Limb (tissue), 2 donors: ENCODE results near the gene LRRFIP2.
"Not testable (repeated sequence)": the region's sequence is repeated elsewhere in the genome, so short reads cannot be mapped to it uniquely, and the experiment has no call there.

Source experiments
- DNase-seq, 2 donors: peaks; one replicate each; pipeline ENCODE4 v3.0.0-alpha.2; 2016; ENCODE audit errors: extremely low spot score in 2 of 2

The LRRFIP2 gene

GRCh38 chr3:37190667-37191066 is 16.3 kb upstream of the LRRFIP2 start:
- DNase-seq: no peak

GRCh38 chr3:37189109-37189508 is 14.7 kb upstream of the LRRFIP2 start:
- no peak for DNase-seq

DNA sequence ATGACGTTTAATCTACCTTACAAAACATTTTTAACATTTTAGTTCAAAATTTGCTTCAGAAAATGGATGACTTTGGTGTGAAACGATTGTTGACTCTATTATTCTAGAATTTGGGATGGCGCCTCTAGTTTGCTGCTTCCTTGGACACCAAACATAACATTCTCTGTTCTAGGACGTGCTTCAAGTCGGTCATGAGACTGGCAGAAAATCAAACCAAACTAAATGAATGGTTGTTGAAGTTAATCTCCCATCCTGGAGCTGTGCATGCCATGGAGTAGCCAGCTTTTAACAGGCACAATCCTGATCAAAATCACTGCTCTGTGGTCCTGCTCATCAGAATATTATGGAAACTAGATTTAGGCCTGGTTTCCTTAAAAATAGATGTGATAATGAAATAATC is 9.6 kb upstream of the LRRFIP2 start:
- no peak for DNase-seq

DNA sequence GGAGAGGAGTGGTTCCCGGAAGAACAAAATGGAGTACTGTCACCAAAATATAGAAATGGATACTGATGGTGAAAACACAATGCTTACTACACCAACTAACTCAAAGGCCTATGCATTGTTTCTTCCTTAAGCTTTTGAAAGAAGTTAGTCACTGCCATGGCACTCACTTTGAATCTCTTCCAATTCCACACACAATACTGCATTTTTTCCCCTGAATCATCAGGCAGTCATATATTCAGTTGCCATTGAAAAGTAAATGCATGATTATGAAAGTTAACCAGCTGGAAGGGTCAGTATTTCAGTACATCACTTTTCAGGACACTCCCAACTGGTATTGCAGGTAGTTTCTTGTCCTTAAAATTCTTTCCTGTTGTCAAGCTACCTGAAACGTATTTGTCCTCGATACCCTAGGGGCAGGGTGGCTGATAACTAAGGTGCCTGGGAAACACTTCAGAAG is 9.0 kb upstream of the LRRFIP2 start:
- DNase-seq: no peak

GRCh38 chr3:37182816-37183215 is 8.4 kb upstream of the LRRFIP2 start:
- no peak for DNase-seq

- no peak for DNase-seq
Observed at GRCh38 chr3:37181756-37182155, 7.4 kb upstream of the LRRFIP2 start.

GRCh38 chr3:37179144-37179967 is 5.0 kb upstream of the LRRFIP2 start:
- DNase-seq: no peak

DNA sequence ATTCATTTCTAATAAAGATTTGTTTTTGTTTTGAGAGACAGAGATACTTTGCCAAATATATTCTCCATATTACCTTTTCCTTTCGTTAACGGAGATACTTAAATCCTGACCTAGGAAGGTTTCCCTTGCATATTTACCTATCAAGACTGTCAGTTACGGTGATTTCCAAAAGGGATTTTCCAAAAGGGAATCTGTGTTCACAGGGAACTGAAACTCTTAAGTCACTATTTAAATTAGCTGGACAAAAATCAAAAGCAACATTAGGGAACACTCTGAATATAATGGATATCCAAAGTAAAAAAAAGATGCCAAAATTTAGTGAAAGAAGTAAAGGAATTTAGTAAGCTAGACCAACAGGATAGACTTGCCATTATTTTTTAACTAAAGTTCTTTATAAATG is 576 bp downstream of the LRRFIP2 start:
- DNase-seq: no peak

DNA sequence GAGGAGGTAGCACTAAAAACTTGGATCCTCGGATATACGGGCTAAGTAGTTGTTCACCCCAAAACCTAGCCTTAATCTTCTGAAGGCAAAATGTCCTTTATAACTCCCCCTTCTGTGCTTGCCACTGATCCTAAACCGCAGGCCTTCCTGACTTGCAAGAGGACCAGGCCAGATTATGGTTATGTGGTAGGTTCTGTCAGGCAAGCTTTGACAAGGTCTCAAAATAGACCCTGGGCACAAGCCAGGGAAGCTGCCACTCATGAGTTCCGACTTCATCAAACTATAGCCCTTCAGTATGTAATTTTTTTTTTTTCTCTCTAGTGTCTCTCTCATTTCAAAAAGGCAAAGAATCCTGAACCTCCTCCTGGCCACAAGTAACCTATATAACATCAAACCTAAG is 3.2 kb downstream of the LRRFIP2 start:
- DNase-seq: no peak

DNA sequence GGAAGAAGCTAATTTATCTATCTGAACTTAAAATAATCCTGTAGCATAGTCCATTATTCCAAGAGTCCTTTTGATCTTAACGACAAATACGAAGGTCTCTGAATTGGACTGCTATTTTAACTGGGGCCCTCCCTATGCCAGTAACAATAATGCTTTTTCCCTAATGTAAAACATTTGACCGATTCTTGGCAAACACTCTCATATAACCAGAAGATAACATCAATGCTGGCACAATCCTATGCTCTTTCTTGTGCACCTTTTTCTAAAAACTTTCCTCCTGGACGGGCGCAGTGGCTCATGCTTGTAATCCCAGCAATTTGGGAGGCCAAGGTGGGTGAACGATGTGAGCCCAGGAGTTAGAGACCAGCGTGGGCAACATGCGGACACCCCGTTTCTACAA is 3.9 kb downstream of the LRRFIP2 start:
- DNase-seq: no peak

DNA sequence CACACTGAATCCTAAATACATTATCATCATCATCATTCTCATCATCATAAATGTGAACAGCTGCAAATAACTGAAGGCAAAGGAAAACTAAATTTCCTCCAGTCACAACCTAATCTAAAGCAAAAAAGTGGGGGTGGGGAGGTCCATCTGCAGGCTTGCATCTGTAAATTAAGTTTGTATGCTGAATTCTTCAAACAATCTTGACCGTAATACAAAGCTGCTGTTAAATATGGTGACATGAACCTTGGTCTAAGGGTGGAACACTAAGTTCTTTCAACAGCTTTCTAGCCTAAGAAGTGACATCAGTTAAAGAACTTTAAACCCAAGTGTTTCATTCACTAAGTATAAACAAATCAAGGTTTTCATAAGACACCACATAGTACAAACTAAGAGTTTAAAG is 4.3 kb downstream of the LRRFIP2 start:
- DNase-seq: no peak

DNA sequence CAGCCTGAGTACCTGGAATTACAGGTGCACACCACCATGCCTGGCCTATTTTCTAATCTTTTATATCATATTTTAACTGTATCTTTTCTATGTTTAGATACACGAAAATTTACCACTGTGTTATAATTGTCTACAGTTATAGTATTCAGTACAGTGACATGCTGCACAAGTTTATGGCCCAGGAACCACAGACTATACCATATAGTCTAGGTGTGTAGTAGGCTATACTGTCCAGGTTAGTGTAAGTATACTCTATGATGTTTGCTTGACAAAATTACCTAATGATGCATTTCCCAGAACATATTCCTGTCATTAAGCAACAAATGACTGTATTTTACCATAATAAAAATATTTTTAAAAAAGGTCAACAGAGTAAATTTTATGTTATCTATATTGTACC is 5.5 kb downstream of the LRRFIP2 start:
- DNase-seq: no peak

GRCh38 chr3:37163262-37164015 is 10.9 kb downstream of the LRRFIP2 start:
- DNase-seq: no peak

- no peak for DNase-seq
Observed at GRCh38 chr3:37162501-37163245, 11.7 kb downstream of the LRRFIP2 start.

- DNase-seq: no peak
Observed at GRCh38 chr3:37161351-37161750, 13.0 kb downstream of the LRRFIP2 start.

DNA sequence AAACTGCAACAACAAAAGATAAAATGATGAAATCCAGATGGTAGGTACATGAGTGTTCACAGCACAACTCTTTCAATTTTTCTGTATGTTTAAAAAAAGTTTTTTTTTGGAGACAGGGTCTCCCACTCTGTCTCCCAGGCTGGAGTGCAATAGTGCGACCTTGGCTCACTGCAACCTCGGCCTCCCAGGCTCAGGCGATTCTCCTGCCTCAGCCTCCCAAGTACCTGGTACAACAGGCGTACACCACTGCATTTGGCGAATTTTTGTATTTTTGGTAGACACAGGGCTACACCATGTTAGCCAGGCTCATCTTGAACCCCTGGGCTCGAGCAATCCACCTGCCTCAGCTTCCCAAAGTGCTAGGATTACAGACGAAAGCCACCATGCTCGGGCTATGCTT is 18.6 kb downstream of the LRRFIP2 start:
- no peak for DNase-seq

- DNase-seq: no peak
Observed at GRCh38 chr3:37154668-37155314, 19.6 kb downstream of the LRRFIP2 start.

- DNase-seq: no peak
Observed at GRCh38 chr3:37150621-37151020, 23.8 kb downstream of the LRRFIP2 start.

DNA sequence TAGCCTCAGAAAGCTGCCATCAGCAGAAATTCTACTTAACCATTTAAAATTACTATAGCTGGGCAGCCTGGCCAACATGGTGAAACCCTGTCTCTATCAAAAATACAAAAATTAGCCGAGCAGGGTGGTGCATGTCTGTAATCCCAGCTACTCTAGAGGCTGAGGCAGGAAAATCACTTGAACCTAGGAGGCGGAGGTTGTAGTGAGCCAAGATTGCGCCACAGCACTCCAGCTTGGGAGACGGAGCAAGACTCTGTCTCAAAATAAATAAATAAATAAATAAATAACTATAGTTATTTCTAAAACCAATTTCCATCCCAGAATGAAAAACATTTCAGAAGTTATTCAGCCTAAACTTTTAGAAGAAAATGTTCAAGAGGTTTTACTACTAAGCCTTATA is 25.1 kb downstream of the LRRFIP2 start:
- no peak for DNase-seq

GRCh38 chr3:37148208-37148607 is 26.2 kb downstream of the LRRFIP2 start:
- DNase-seq: no peak

DNA sequence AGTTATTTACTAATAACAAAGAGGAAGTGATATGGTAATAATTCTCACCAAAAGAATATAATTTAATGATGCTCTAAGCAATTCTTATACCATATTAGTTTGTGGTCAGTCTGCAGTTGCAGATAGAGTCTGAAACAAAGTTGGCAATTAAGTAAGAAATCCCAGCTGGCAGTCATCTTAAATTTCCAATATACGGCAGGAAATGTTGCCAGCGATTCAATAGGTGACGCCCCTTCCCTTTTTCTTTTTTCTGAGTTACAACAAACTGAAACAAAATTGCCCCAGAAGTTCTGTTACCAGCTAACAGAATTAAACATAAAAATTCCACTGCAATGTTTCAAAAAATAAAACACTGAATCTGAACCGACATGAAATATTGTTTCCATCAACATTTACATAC is 26.7 kb downstream of the LRRFIP2 start:
- no peak for DNase-seq

- DNase-seq: not testable (repeated sequence)
Observed at GRCh38 chr3:37146927-37147326, 27.5 kb downstream of the LRRFIP2 start.
